WTC11 (cell line): ENCODE data around the gene GORAB. TPM values are rescaled to one million over a fixed set of nuclear protein-coding genes. Genes with fewer than 3 reads are reported as not detected.

Experiments
- ATAC-seq: fragments of 200-7000 bp; cut with Tn5 transposase; 2 replicates; pipeline ENCODE4 v1.10.0; 2021; ENCODE audit warnings: mild to moderate bottlenecking, moderate library complexity
- CTCF ChIA-PET: fragments of 300-600 bp; sonication (Branson Sonifier 250); formaldehyde crosslinking; loops from one replicate; lab custom pipeline; 2021; ENCODE audit warnings: antibody characterized with exemption; lab: Charles Lee
- POLR2A ChIA-PET: fragments of 350-600 bp; sonication (Branson Sonifier 250); formaldehyde crosslinking; loops from one replicate; lab custom pipeline; 2021; ENCODE audit warnings: antibody characterized with exemption; lab: Charles Lee
- DNase-seq: peaks from one replicate; pipeline ENCODE4 v3.0.0; 2021; ENCODE audit warnings: low spot score
- H3K27ac Mint-ChIP-seq: 2 replicates; pipeline ENCODE4 v1.8.0; 2021; ENCODE audit warnings: mixed read lengths
- H3K27me3 Mint-ChIP-seq: 2 replicates; pipeline ENCODE4 v1.8.0; 2021; ENCODE audit warnings: low read depth, mild to moderate bottlenecking, moderate library complexity, mixed read lengths
- H3K36me3 Mint-ChIP-seq: 2 replicates; pipeline ENCODE4 v1.8.0; 2021; ENCODE audit warnings: mixed read lengths
- H3K4me1 Mint-ChIP-seq: 2 replicates; pipeline ENCODE4 v1.8.0; 2022; ENCODE audit warnings: mixed read lengths
- H3K4me3 Mint-ChIP-seq: 2 replicates; pipeline ENCODE4 v1.8.0; 2021; ENCODE audit warnings: mild to moderate bottlenecking, moderate library complexity, mixed read lengths
- H3K9me3 Mint-ChIP-seq: 2 replicates; pipeline ENCODE4 v1.8.0; 2021; ENCODE audit warnings: mixed read lengths
- ATF3 ChIP-seq: sonication (generic); formaldehyde crosslinking; conservative IDR thresholded peaks from 2 replicates; pipeline ENCODE4 v1.8.1; 2022; ENCODE audit warnings: mild to moderate bottlenecking, missing genetic modification reagents
- EMX1 ChIP-seq: fragments of 250-450 bp; sonication (Bioruptor Pico); IDR thresholded peaks from 2 replicates; pipeline ENCODE4 v1.8.0; 2021; ENCODE audit warnings: mild to moderate bottlenecking
- ERG ChIP-seq: fragments of 250-450 bp; sonication (Bioruptor Pico); IDR thresholded peaks from 2 replicates; pipeline ENCODE4 v1.8.0; 2021; ENCODE audit warnings: mild to moderate bottlenecking
- FOXJ3 ChIP-seq: sonication (generic); formaldehyde crosslinking; IDR thresholded peaks from 2 replicates; pipeline ENCODE4 v1.9.0; 2021; ENCODE audit warnings: missing genetic modification reagents, mild to moderate bottlenecking, borderline replicate concordance
- FOXK1 ChIP-seq: sonication (generic); formaldehyde crosslinking; IDR thresholded peaks from 2 replicates; pipeline ENCODE4 v1.8.0; 2022; ENCODE audit warnings: mild to moderate bottlenecking, moderate library complexity, missing genetic modification reagents
- FOXP4 ChIP-seq: sonication (generic); formaldehyde crosslinking; IDR thresholded peaks from 2 replicates; pipeline ENCODE4 v1.8.0; 2022; ENCODE audit warnings: mild to moderate bottlenecking, missing genetic modification reagents
- MAX ChIP-seq: sonication (generic); formaldehyde crosslinking; IDR thresholded peaks from 2 replicates; pipeline ENCODE4 v1.8.0; 2022; ENCODE audit warnings: mild to moderate bottlenecking, missing genetic modification reagents
- MXD4 ChIP-seq: fragments of 250-450 bp; sonication (Bioruptor Pico); IDR thresholded peaks from 2 replicates; pipeline ENCODE4 v1.8.0; 2021; ENCODE audit warnings: mild to moderate bottlenecking, moderate library complexity, borderline replicate concordance
- MYBL2 ChIP-seq: sonication (generic); formaldehyde crosslinking; IDR thresholded peaks from 2 replicates; pipeline ENCODE4 v1.8.1; 2023; ENCODE audit warnings: mild to moderate bottlenecking, moderate library complexity, missing genetic modification reagents
- NR2C2 ChIP-seq: sonication (generic); formaldehyde crosslinking; IDR thresholded peaks from 2 replicates; pipeline ENCODE4 v1.8.0; 2022; ENCODE audit warnings: mild to moderate bottlenecking, missing genetic modification reagents
- NR3C1 ChIP-seq: sonication (generic); formaldehyde crosslinking; conservative IDR thresholded peaks from 2 replicates; pipeline ENCODE4 v1.8.1; 2023; ENCODE audit warnings: low read depth, mild to moderate bottlenecking, missing genetic modification reagents
- SMAD4 ChIP-seq: sonication (generic); formaldehyde crosslinking; IDR thresholded peaks from 2 replicates; pipeline ENCODE4 v1.8.0; 2022; ENCODE audit warnings: mild to moderate bottlenecking, missing genetic modification reagents
- ZBTB21 ChIP-seq: sonication (generic); formaldehyde crosslinking; IDR thresholded peaks from 2 replicates; pipeline ENCODE4 v1.8.1; 2023; ENCODE audit warnings: mild to moderate bottlenecking, missing genetic modification reagents, borderline replicate concordance
- ZBTB43 ChIP-seq: sonication (generic); formaldehyde crosslinking; IDR thresholded peaks from 2 replicates; pipeline ENCODE4 v1.8.1; 2023; ENCODE audit warnings: mild to moderate bottlenecking, missing genetic modification reagents
- ZNF138 ChIP-seq: sonication (generic); formaldehyde crosslinking; conservative IDR thresholded peaks from 2 replicates; pipeline ENCODE4 v1.8.1; 2022; ENCODE audit warnings: mild to moderate bottlenecking, moderate library complexity, missing genetic modification reagents
- ZNF416 ChIP-seq: fragments of 250-450 bp; sonication (Bioruptor Pico); IDR thresholded peaks from 2 replicates; pipeline ENCODE4 v1.9.0; 2021; ENCODE audit warnings: mild to moderate bottlenecking, inconsistent platforms
- ZNF671 ChIP-seq: fragments of 250-450 bp; sonication (Bioruptor Pico); IDR thresholded peaks from 2 replicates; pipeline ENCODE4 v1.8.0; 2021; ENCODE audit warnings: mild to moderate bottlenecking
- total RNA-seq: library from RNA; stranded (reverse); gene quantifications from 3 replicates; pipeline ENCODE4 v1.2.3, GENCODE V29; 2021
- TF ChIP-seq, protein P1 (sequence below): sonication (generic); formaldehyde crosslinking; IDR thresholded peaks from 2 replicates; pipeline ENCODE4 v1.8.1; 2022; ENCODE audit warnings: mild to moderate bottlenecking, moderate library complexity, missing genetic modification reagents
- TF ChIP-seq, protein P2 (sequence below): sonication (generic); formaldehyde crosslinking; IDR thresholded peaks from 2 replicates; pipeline ENCODE4 v1.8.1; 2023; ENCODE audit warnings: mild to moderate bottlenecking, missing genetic modification reagents, moderate library complexity

Gene GORAB
- total RNA-seq, 1 experiment from 2014 or later: 9.1 TPM

- Mint-ChIP-seq H3K27me3 (no peaks in the 10 kb centered on the region), H3K4me1 (no peaks in the 10 kb centered on the region), H3K4me3 (no peak overlapping the region), H3K27ac (no peak overlapping the region), H3K9me3 (peaks cover 5% of the 10 kb centered on the region; the same call in 1 of the 2 replicates), H3K36me3 (peaks cover 11% of the 10 kb centered on the region)
- ATAC-seq (no peak), DNase-seq (no peak)
- ChIA-PET POLR2A (interaction anchor here (1.3 kb wide), 1 partner anchor 25 kb away, joined by 3 read pairs; the partner anchor contains the start of gene GORAB), CTCF (no interaction called here)
- no peak for TF ChIP-seq ZNF671 (CRISPR knock-in tag)
- no peak for TF ChIP-seq FOXK1 (CRISPR knock-in tag)
- no peak for TF ChIP-seq EMX1 (CRISPR knock-in tag)
- no peak for TF ChIP-seq FOXP4
- TF ChIP-seq, protein P1, sequence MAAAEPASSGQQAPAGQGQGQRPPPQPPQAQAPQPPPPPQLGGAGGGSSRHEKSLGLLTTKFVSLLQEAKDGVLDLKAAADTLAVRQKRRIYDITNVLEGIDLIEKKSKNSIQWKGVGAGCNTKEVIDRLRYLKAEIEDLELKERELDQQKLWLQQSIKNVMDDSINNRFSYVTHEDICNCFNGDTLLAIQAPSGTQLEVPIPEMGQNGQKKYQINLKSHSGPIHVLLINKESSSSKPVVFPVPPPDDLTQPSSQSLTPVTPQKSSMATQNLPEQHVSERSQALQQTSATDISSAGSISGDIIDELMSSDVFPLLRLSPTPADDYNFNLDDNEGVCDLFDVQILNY: no peak
- TF ChIP-seq FOXJ3: no peak
- TF ChIP-seq, protein P2, sequence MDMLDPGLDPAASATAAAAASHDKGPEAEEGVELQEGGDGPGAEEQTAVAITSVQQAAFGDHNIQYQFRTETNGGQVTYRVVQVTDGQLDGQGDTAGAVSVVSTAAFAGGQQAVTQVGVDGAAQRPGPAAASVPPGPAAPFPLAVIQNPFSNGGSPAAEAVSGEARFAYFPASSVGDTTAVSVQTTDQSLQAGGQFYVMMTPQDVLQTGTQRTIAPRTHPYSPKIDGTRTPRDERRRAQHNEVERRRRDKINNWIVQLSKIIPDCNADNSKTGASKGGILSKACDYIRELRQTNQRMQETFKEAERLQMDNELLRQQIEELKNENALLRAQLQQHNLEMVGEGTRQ (CRISPR knock-in tag): no peak
- TF ChIP-seq ATF3 (CRISPR knock-in tag): no peak
- TF ChIP-seq MXD4 (CRISPR knock-in tag): no peak
Observed at GRCh38 chr1:170556917-170557316, 25.0 kb downstream of the GORAB start.

DNA sequence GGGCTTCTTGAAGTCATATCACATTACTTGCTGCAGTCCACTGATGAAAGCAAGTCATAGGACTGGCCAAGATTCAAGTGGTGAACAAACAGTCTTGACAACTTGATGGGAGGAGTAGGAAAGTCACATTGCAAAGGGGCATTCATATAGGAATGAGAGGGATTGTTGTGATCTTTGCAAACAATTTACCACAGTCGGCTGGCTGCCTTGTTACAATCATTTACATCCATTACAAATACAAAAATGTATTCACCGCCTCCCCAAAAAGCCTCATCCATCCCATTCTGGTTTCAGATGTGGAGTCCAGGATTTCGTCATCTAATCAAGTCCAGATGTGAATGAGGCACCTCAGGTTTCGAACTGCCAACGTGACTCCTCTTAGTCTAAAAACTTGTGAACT is 26.8 kb downstream of the GORAB start:
- ChIA-PET POLR2A (no interaction called here), CTCF (no interaction called here)
- DNase-seq: no peak
- H3K9me3 Mint-ChIP-seq: peaks cover 5% of the 10 kb centered on the region; the same call in 1 of the 2 replicates
- H3K4me1 Mint-ChIP-seq: peaks cover 17% of the 10 kb centered on the region
- no peaks in the 10 kb centered on the region for H3K27me3 Mint-ChIP-seq
- TF ChIP-seq ZNF416 (CRISPR knock-in tag) (no peak), MYBL2 (CRISPR knock-in tag) (no peak), ZBTB21 (CRISPR knock-in tag) (no peak), ZBTB43 (CRISPR knock-in tag) (no peak), ERG (CRISPR knock-in tag) (no peak), NR3C1 (CRISPR knock-in tag) (no peak), MAX (no peak)
- no peak overlapping the region for H3K27ac Mint-ChIP-seq
- H3K36me3 Mint-ChIP-seq: peaks cover 2% of the 10 kb centered on the region; the same call in 1 of the 2 replicates
- ATAC-seq: no peak
- no peak overlapping the region for H3K4me3 Mint-ChIP-seq

DNA sequence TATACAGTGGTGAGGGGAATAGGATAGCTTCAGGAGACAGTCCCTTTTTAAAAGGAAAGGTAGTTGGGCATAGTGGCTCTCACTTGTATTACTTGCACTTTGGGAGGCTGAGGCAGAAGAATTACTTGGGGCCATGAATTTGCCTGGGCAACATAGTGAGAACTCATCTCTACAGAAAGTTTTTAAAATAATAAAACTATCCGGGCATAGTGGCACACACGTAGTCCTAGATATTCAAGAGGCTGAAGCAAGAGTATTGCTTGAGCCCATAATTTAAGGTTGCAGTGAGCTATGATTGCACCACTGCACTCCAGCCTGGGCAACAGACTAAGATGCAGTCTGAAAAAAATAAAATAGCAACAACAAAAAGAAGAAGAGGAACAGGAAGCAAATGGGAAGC is 27.2 kb downstream of the GORAB start:
- ChIA-PET POLR2A (no interaction called here), CTCF (no interaction called here)
- Mint-ChIP-seq H3K4me1 (peaks cover 21% of the 10 kb centered on the region), H3K9me3 (peaks cover 5% of the 10 kb centered on the region; the same call in 1 of the 2 replicates), H3K27ac (no peak overlapping the region), H3K4me3 (no peak overlapping the region), H3K27me3 (no peaks in the 10 kb centered on the region), H3K36me3 (no peaks in the 10 kb centered on the region)
- TF ChIP-seq ZNF138 (CRISPR knock-in tag) (no peak), NR2C2 (no peak), SMAD4 (CRISPR knock-in tag) (no peak)
- DNase-seq (no peak), ATAC-seq (no peak)
